ENCODE results near the gene TTC33. TPM values are rescaled to one million over a fixed set of nuclear protein-coding genes. Genes with fewer than 3 reads are reported as not detected.
"Not testable (repeated sequence)": the region's sequence is repeated elsewhere in the genome, so short reads cannot be mapped to it uniquely, and the experiment has no call there.

TTC33 gene
- total and polyA plus RNA-seq, 2 experiments from 2014 or later: 8.0 to 9.0 TPM

- H3K9me2 ChIP-seq (ENCODE audit: insufficient read depth): no peaks in the 10 kb centered on the region
- no peak overlapping the region for H3K4me2 ChIP-seq (ENCODE audit: unreplicated experiment)
- H3K4me1 ChIP-seq (ENCODE audit: insufficient read depth): no peaks in the 10 kb centered on the region
- H2AFZ ChIP-seq: no peak overlapping the region
- H3K4me3 ChIP-seq: no peak overlapping the region
- H3K9ac ChIP-seq: no peak overlapping the region
- H3K79me2 ChIP-seq (ENCODE audit: insufficient read depth): no peaks in the 10 kb centered on the region
- TF ChIP-seq EZH2phosphoT487 (IDR thresholded peaks at IDR 0.05; ENCODE audit: insufficient read depth, low read depth): no peak
- no peak for TF ChIP-seq EZH2 (IDR thresholded peaks at IDR 0.05; ENCODE audit: insufficient read depth, poor library complexity, severe bottlenecking)
- no peaks in the 10 kb centered on the region for H3K36me3 ChIP-seq (ENCODE audit: low read depth)
- H3F3A ChIP-seq (ENCODE audit: insufficient read depth): no peaks in the 10 kb centered on the region
- DNase-seq: no peak
- in situ Hi-C loops (cut with MboI): no loop called here
- H3K27ac ChIP-seq: no peak overlapping the region
- H3K27me3 ChIP-seq (replicated peaks; ENCODE audit: insufficient read depth): no peaks in the 10 kb centered on the region
- no peaks in the 10 kb centered on the region for H3K9me3 ChIP-seq (ENCODE audit: low read depth)
- 28 to 39% methylated on average over 1 of the region's 1 CpG for WGBS, 2 experiments (ENCODE audit: low coverage in 1 of 2, low lambda C conversion rate in 2 of 2, missing lambda C conversion rate in 2 of 2)
- no peaks in the 10 kb centered on the region for H4K20me1 ChIP-seq (ENCODE audit: insufficient read depth)
Measured at GRCh38 chr5:40648150-40648549, 107.6 kb downstream of the TTC33 start.

GRCh38 chr5:40646266-40646665 lies 109.5 kb downstream of the TTC33 start:
- H3K4me3 ChIP-seq: no peak overlapping the region
- no peaks in the 10 kb centered on the region for H3K9me2 ChIP-seq (ENCODE audit: insufficient read depth)
- H2AFZ ChIP-seq: no peak overlapping the region
- no peaks in the 10 kb centered on the region for H3K27me3 ChIP-seq (replicated peaks; ENCODE audit: insufficient read depth)
- TF ChIP-seq EZH2 (IDR thresholded peaks at IDR 0.05; ENCODE audit: insufficient read depth, poor library complexity, severe bottlenecking) (no peak), EZH2phosphoT487 (IDR thresholded peaks at IDR 0.05; ENCODE audit: insufficient read depth, low read depth) (no peak)
- H3K9me3 ChIP-seq (ENCODE audit: low read depth): no peaks in the 10 kb centered on the region
- no peaks in the 10 kb centered on the region for H3F3A ChIP-seq (ENCODE audit: insufficient read depth)
- 76 to 81% methylated on average over 3 of the region's 3 CpGs for WGBS, 2 experiments (ENCODE audit: low coverage in 1 of 2, low lambda C conversion rate in 2 of 2, missing lambda C conversion rate in 2 of 2)
- DNase-seq: no peak
- H3K36me3 ChIP-seq (ENCODE audit: low read depth): no peaks in the 10 kb centered on the region
- no peaks in the 10 kb centered on the region for H4K20me1 ChIP-seq (ENCODE audit: insufficient read depth)
- H3K4me1 ChIP-seq (ENCODE audit: insufficient read depth): no peaks in the 10 kb centered on the region
- in situ Hi-C loops (cut with MboI): no loop called here
- no peak overlapping the region for H3K4me2 ChIP-seq (ENCODE audit: unreplicated experiment)
- H3K9ac ChIP-seq: no peak overlapping the region
- no peak overlapping the region for H3K27ac ChIP-seq
- H3K79me2 ChIP-seq (ENCODE audit: insufficient read depth): no peaks in the 10 kb centered on the region

- H3K27me3 ChIP-seq (replicated peaks; ENCODE audit: insufficient read depth); H4K20me1 ChIP-seq (ENCODE audit: insufficient read depth); H3K9ac ChIP-seq; H3K4me3 ChIP-seq; H3K4me2 ChIP-seq (ENCODE audit: unreplicated experiment); H3K9me2 ChIP-seq (ENCODE audit: insufficient read depth); H3K79me2 ChIP-seq (ENCODE audit: insufficient read depth); H3K9me3 ChIP-seq (ENCODE audit: low read depth); in situ Hi-C loops (cut with MboI); DNase-seq; H2AFZ ChIP-seq; H3F3A ChIP-seq (ENCODE audit: insufficient read depth); H3K4me1 ChIP-seq (ENCODE audit: insufficient read depth); H3K36me3 ChIP-seq (ENCODE audit: low read depth); H3K27ac ChIP-seq: not testable (repeated sequence)
- 67 to 80% methylated on average over 1 of the region's 1 CpG for WGBS, 2 experiments (ENCODE audit: low coverage in 1 of 2, low lambda C conversion rate in 2 of 2, missing lambda C conversion rate in 2 of 2)
Measured at GRCh38 chr5:40639531-40639930, 116.2 kb downstream of the TTC33 start.

- no peaks in the 10 kb centered on the region for H3K9me3 ChIP-seq (ENCODE audit: low read depth)
- H3K9ac ChIP-seq: no peak overlapping the region
- H3K9me2 ChIP-seq (ENCODE audit: insufficient read depth): no peaks in the 10 kb centered on the region
- TF ChIP-seq EZH2phosphoT487 (IDR thresholded peaks at IDR 0.05; ENCODE audit: insufficient read depth, low read depth) (no peak), EZH2 (IDR thresholded peaks at IDR 0.05; ENCODE audit: insufficient read depth, poor library complexity, severe bottlenecking) (no peak)
- no peaks in the 10 kb centered on the region for H3K79me2 ChIP-seq (ENCODE audit: insufficient read depth)
- no peak overlapping the region for H3K4me2 ChIP-seq (ENCODE audit: unreplicated experiment)
- DNase-seq: no peak
- no peaks in the 10 kb centered on the region for H3K27me3 ChIP-seq (replicated peaks; ENCODE audit: insufficient read depth)
- no peak overlapping the region for H2AFZ ChIP-seq
- WGBS, 2 experiments (ENCODE audit: low coverage in 1 of 2, low lambda C conversion rate in 2 of 2, missing lambda C conversion rate in 2 of 2): 56 to 62% methylated on average over 7 of the region's 7 CpGs
- H3F3A ChIP-seq (ENCODE audit: insufficient read depth): no peaks in the 10 kb centered on the region
- H3K4me1 ChIP-seq (ENCODE audit: insufficient read depth): no peaks in the 10 kb centered on the region
- H3K4me3 ChIP-seq: no peak overlapping the region
- H4K20me1 ChIP-seq (ENCODE audit: insufficient read depth): no peaks in the 10 kb centered on the region
- in situ Hi-C loops (cut with MboI): no loop called here
- H3K36me3 ChIP-seq (ENCODE audit: low read depth): no peaks in the 10 kb centered on the region
- no peak overlapping the region for H3K27ac ChIP-seq
Measured at GRCh38 chr5:40634593-40634992, 121.2 kb downstream of the TTC33 start.

- H3K9me2 ChIP-seq (ENCODE audit: insufficient read depth): no peaks in the 10 kb centered on the region
- in situ Hi-C loops (cut with MboI): no loop called here
- H3K4me2 ChIP-seq (ENCODE audit: unreplicated experiment): no peak overlapping the region
- H3K27me3 ChIP-seq (replicated peaks; ENCODE audit: insufficient read depth): no peaks in the 10 kb centered on the region
- no peak overlapping the region for H2AFZ ChIP-seq
- DNase-seq: no peak
- H3K4me3 ChIP-seq: no peak overlapping the region
- no peaks in the 10 kb centered on the region for H3K79me2 ChIP-seq (ENCODE audit: insufficient read depth)
- no peaks in the 10 kb centered on the region for H3K4me1 ChIP-seq (ENCODE audit: insufficient read depth)
- no peak overlapping the region for H3K27ac ChIP-seq
- TF ChIP-seq EZH2 (IDR thresholded peaks at IDR 0.05; ENCODE audit: insufficient read depth, poor library complexity, severe bottlenecking) (no peak), EZH2phosphoT487 (IDR thresholded peaks at IDR 0.05; ENCODE audit: insufficient read depth, low read depth) (no peak)
- no peaks in the 10 kb centered on the region for H4K20me1 ChIP-seq (ENCODE audit: insufficient read depth)
- H3K9ac ChIP-seq: no peak overlapping the region
- WGBS, 2 experiments (ENCODE audit: low coverage in 1 of 2, low lambda C conversion rate in 2 of 2, missing lambda C conversion rate in 2 of 2): 34 to 41% methylated on average over 3 of the region's 3 CpGs
- H3K36me3 ChIP-seq (ENCODE audit: low read depth): no peaks in the 10 kb centered on the region
- no peaks in the 10 kb centered on the region for H3F3A ChIP-seq (ENCODE audit: insufficient read depth)
- no peaks in the 10 kb centered on the region for H3K9me3 ChIP-seq (ENCODE audit: low read depth)
Measured at GRCh38 chr5:40634154-40634553, 121.6 kb downstream of the TTC33 start.

All from GM23248 (cell line).